Nephron (organoid): ENCODE results near the gene LRRC75B.
"Not testable (repeated sequence)": the region's sequence is repeated elsewhere in the genome, so short reads cannot be mapped to it uniquely, and the experiment has no call there.

ENCODE experiments used
- H3K27ac Mint-ChIP-seq, 3 experiments: 2 replicates each; pipeline ENCODE4 v1.8.0; 2020; ENCODE audit warnings: mixed read lengths in 3 of 3, mild to moderate bottlenecking in 2 of 3, moderate library complexity in 1 of 3
- H3K27me3 Mint-ChIP-seq: 2 replicates; pipeline ENCODE4 v1.8.0; 2021; ENCODE audit warnings: low read depth, mild to moderate bottlenecking, moderate library complexity, mixed read lengths
- H3K36me3 Mint-ChIP-seq: 2 replicates; pipeline ENCODE4 v1.8.0; 2020; ENCODE audit warnings: low read depth, mixed read lengths
- H3K4me1 Mint-ChIP-seq: 2 replicates; pipeline ENCODE4 v1.8.0; 2020; ENCODE audit warnings: mixed read lengths
- H3K4me3 Mint-ChIP-seq, 3 experiments: 2 replicates each; pipeline ENCODE4 v1.8.0; 2020; ENCODE audit warnings: mild to moderate bottlenecking in 3 of 3, mixed read lengths in 3 of 3, moderate library complexity in 2 of 3
- H3K9me3 Mint-ChIP-seq: 2 replicates; pipeline ENCODE4 v1.8.0; 2020; ENCODE audit warnings: mixed read lengths
- CTCF ChIP-seq, 3 experiments: fragments of 200-600 bp; sonication (generic); IDR thresholded peaks; one replicate each; pipeline ENCODE4 v1.5.0; 2021; ENCODE audit warnings: antibody characterized with exemption in 3 of 3; ENCODE audit not compliant: unreplicated experiment in 3 of 3

Gene LRRC75B

GRCh38 chr22:24592851-24593558, at the start of gene LRRC75B:
Gene LRRC75B, minus strand, starts transcription at chr22:24593073. Its CDS starts 34 bp downstream, at chr22:24593039.
- H3K4me1 Mint-ChIP-seq = peaks cover 13% of the 10 kb centered on the region
- peak within 1 kb of the TSS; percentile 95 to 98 (median 97) for H3K4me3 Mint-ChIP-seq
- H3K9me3 Mint-ChIP-seq = no peaks in the 10 kb centered on the region
- TF ChIP-seq CTCF (IDR thresholded peaks at IDR 0.05; ENCODE audit: unreplicated experiment in 3 of 3) = no peak
- no peaks in the 10 kb centered on the region for H3K36me3 Mint-ChIP-seq
- no peaks in the 10 kb centered on the region for H3K27me3 Mint-ChIP-seq
- peak within 1 kb of the TSS; percentile 94 to 97 (median 95) for H3K27ac Mint-ChIP-seq

- H3K36me3 Mint-ChIP-seq, H3K27me3 Mint-ChIP-seq, H3K27ac Mint-ChIP-seq, H3K4me3 Mint-ChIP-seq, H3K9me3 Mint-ChIP-seq, H3K4me1 Mint-ChIP-seq: not testable (repeated sequence)
Measured at GRCh38 chr22:24642307-24642706, 49.4 kb upstream of the LRRC75B start.

GRCh38 chr22:24636513-24636912, 43.6 kb upstream of the LRRC75B start:
- H3K36me3 Mint-ChIP-seq, H3K27me3 Mint-ChIP-seq, H3K9me3 Mint-ChIP-seq: not testable (repeated sequence)
- Mint-ChIP-seq H3K4me1 (peaks cover 23% of the 10 kb centered on the region), H3K4me3 (peak overlapping the region in 2 of 3 experiments; percentile 36 to 52), H3K27ac (peak overlapping the region; percentile 56 to 82 (median 66))

- not testable (repeated sequence) for H3K9me3 Mint-ChIP-seq, H3K36me3 Mint-ChIP-seq, H3K27me3 Mint-ChIP-seq
- TF ChIP-seq CTCF (IDR thresholded peaks at IDR 0.05; ENCODE audit: unreplicated experiment in 3 of 3) = peak in 2 of 3 experiments; percentile 9 to 23
- peak overlapping the region; percentile 40 to 75 (median 69) for H3K4me3 Mint-ChIP-seq
- peak overlapping the region; percentile 13 to 89 (median 80) for H3K27ac Mint-ChIP-seq
- peaks cover 36% of the 10 kb centered on the region for H3K4me1 Mint-ChIP-seq
Measured at GRCh38 chr22:24634776-24635389, 42.0 kb upstream of the LRRC75B start.

- H3K4me1 Mint-ChIP-seq = peaks cover 36% of the 10 kb centered on the region
- H3K36me3 Mint-ChIP-seq, H3K9me3 Mint-ChIP-seq, H3K27me3 Mint-ChIP-seq: not testable (repeated sequence)
- H3K27ac Mint-ChIP-seq = peak overlapping the region; percentile 86 to 97 (median 92)
- H3K4me3 Mint-ChIP-seq = peak overlapping the region; percentile 72 to 82 (median 79)
Measured at GRCh38 chr22:24633231-24634023, 40.6 kb upstream of the LRRC75B start.

GRCh38 chr22:24632642-24633041, 39.8 kb upstream of the LRRC75B start:
- not testable (repeated sequence) for H3K27me3 Mint-ChIP-seq, H3K36me3 Mint-ChIP-seq, H3K9me3 Mint-ChIP-seq
- H3K4me1 Mint-ChIP-seq = peaks cover 36% of the 10 kb centered on the region
- H3K27ac Mint-ChIP-seq = peak overlapping the region; percentile 86 to 97 (median 92)
- H3K4me3 Mint-ChIP-seq = peak overlapping the region; percentile 72 to 82 (median 79)

- Mint-ChIP-seq H3K27ac (peak overlapping the region; percentile 97 to 100 (median 100)), H3K4me3 (peak overlapping the region; percentile 15 to 59 (median 40)), H3K4me1 (peaks cover 35% of the 10 kb centered on the region)
- H3K9me3 Mint-ChIP-seq, H3K36me3 Mint-ChIP-seq, H3K27me3 Mint-ChIP-seq: not testable (repeated sequence)
Measured at GRCh38 chr22:24631430-24632122, 38.7 kb upstream of the LRRC75B start.

GRCh38 chr22:24630812-24631427, 38.0 kb upstream of the LRRC75B start:
- H3K9me3 Mint-ChIP-seq, H3K27me3 Mint-ChIP-seq, H3K36me3 Mint-ChIP-seq: not testable (repeated sequence)
- Mint-ChIP-seq H3K4me3 (peak overlapping the region; percentile 15 to 59 (median 40)), H3K27ac (peak overlapping the region; percentile 97 to 100 (median 100)), H3K4me1 (peaks cover 32% of the 10 kb centered on the region)
